HepG2 (cell line): Measurements from ENCODE around the gene KLC3. TPM values are rescaled to one million over a fixed set of nuclear protein-coding genes. Genes with fewer than 3 reads are reported as not detected.
A peak's percentile ranks its signal among the peaks of the same experiment; 100 is the strongest.

Source experiments
- ATAC-seq: fragments of 200-7000 bp; cut with Tn5 transposase; 3 replicates; pipeline ENCODE4 v1.9.1; 2020; ENCODE audit warnings: mild to moderate bottlenecking, moderate library complexity
- BruUV-seq: library from RNA; stranded (reverse); fragments of 400-500 nt; replicated peaks from 2 replicates; lab custom pipeline; 2021; lab: Mats Ljungman, UMichigan
- CTCF ChIA-PET: fragments of 300-600 bp; formaldehyde crosslinking; extraction: SDS; loops from one replicate; lab custom pipeline; 2021; ENCODE audit warnings: low total read pairs, inconsistent platforms, low intra/inter-chr PET ratio; lab: Yijun Ruan, JAX
- POLR2A ChIA-PET: fragments of 350-600 bp; sonication (Branson Sonifier 250); formaldehyde crosslinking; loops from one replicate; lab custom pipeline; 2020; ENCODE audit warnings: antibody characterized with exemption, inconsistent platforms; lab: Yijun Ruan, JAX
- DNase-seq: peaks from one replicate; pipeline ENCODE4 v3.0.0-alpha.2; 2015; ENCODE audit warnings: low spot score
- FAIRE-seq: peaks from 3 replicates; lab custom pipeline; 2011; peaks lifted over from hg19 to GRCh38; lab: Jason Lieb, UNC
- H2AFZ ChIP-seq: one replicate; pipeline ENCODE4 v1.6.1; 2011; ENCODE audit warnings: low read length, inconsistent platforms
- H3K27ac ChIP-seq: fragments of 300-600 bp; 3 replicates; pipeline ENCODE4 v1.8.0; 2011; ENCODE audit warnings: mixed run types, mild to moderate bottlenecking, mixed read lengths, low read length, inconsistent platforms; ENCODE audit not compliant: insufficient read depth; ENCODE audit errors: extremely low read length
- H3K27me3 ChIP-seq, 2 experiments: fragments of 200-600 bp in 1 of 2; 2 replicates in 1 of 2; 3 replicates in 1 of 2; pipeline versions ENCODE4 v1.6.0 to v1.8.0; 2011; ENCODE audit warnings: low read length in 2 of 2, mild to moderate bottlenecking in 2 of 2, moderate library complexity in 2 of 2, inconsistent platforms in 1 of 2; ENCODE audit not compliant: insufficient read depth in 2 of 2, control insufficient read depth in 1 of 2
- H3K36me3 ChIP-seq, 2 experiments: fragments of 200-600 bp in 1 of 2; replicated peaks in 1 of 2; 2 replicates in 1 of 2; 3 replicates in 1 of 2; pipeline versions ENCODE4 v1.5.1 to v1.8.0; 2011; ENCODE audit warnings: low read length in 2 of 2, inconsistent platforms in 1 of 2; ENCODE audit not compliant: insufficient read depth in 2 of 2, control insufficient read depth in 1 of 2
- H3K4me1 ChIP-seq: 2 replicates; pipeline ENCODE4 v1.5.1; 2012; ENCODE audit warnings: low read length, inconsistent platforms; ENCODE audit not compliant: insufficient read depth
- H3K4me2 ChIP-seq: 2 replicates; pipeline ENCODE4 v1.6.0; 2011; ENCODE audit warnings: low read depth, low read length, inconsistent platforms
- H3K4me3 ChIP-seq, 3 experiments: fragments of 200-600 bp in 1 of 3; sonication (generic), shearing (Covaris generic) in 1 of 3; replicated peaks in 1 of 3; 2 replicates each; pipeline ENCODE4 v1.5.1; 2011 to 2016; ENCODE audit warnings: low read length in 3 of 3, inconsistent platforms in 2 of 3, low read depth in 2 of 3, mild to moderate bottlenecking in 2 of 3, control low read depth in 1 of 3, mixed read lengths in 1 of 3; ENCODE audit not compliant: insufficient read depth in 1 of 3
- H3K79me2 ChIP-seq: one replicate; pipeline ENCODE4 v1.6.1; 2011; ENCODE audit warnings: low read length, inconsistent platforms; ENCODE audit not compliant: insufficient read depth
- H3K9ac ChIP-seq: 2 replicates; pipeline ENCODE4 v1.6.0; 2011; ENCODE audit warnings: mild to moderate bottlenecking, low read depth, low read length, inconsistent platforms; ENCODE audit not compliant: insufficient read depth
- H3K9me3 ChIP-seq: 2 replicates; pipeline ENCODE4 v1.5.1; 2012; ENCODE audit warnings: mild to moderate bottlenecking, low read length
- H4K20me1 ChIP-seq: 2 replicates; pipeline ENCODE4 v1.6.0; 2011; ENCODE audit warnings: inconsistent platforms, mild to moderate bottlenecking, low read length, moderate library complexity; ENCODE audit not compliant: insufficient read depth
- BRF2 ChIP-seq: sonication (generic); formaldehyde crosslinking; IDR thresholded peaks from 2 replicates; pipeline ENCODE4 v1.8.1; 2022; ENCODE audit warnings: mild to moderate bottlenecking, missing genetic modification reagents
- CEBPG ChIP-seq: IDR thresholded peaks from 2 replicates; pipeline ENCODE4 v1.6.1; 2016
- FLYWCH1 ChIP-seq: sonication (generic); formaldehyde crosslinking; IDR thresholded peaks from 2 replicates; pipeline ENCODE4 v1.8.1; 2023; ENCODE audit warnings: mild to moderate bottlenecking, missing genetic modification reagents
- GATAD2A ChIP-seq: IDR thresholded peaks from 2 replicates; pipeline ENCODE4 v1.6.1; 2016
- HHEX ChIP-seq: IDR thresholded peaks from 2 replicates; pipeline ENCODE4 v1.6.1; 2016; ENCODE audit warnings: control low read depth
- HNF4G ChIP-seq, 2 experiments: sonication (generic) in 1 of 2; formaldehyde crosslinking in 1 of 2; IDR thresholded peaks; 2 replicates each; pipeline versions ENCODE4 v1.4.0 to v1.6.1; 2011 to 2020; ENCODE audit warnings: borderline replicate concordance in 2 of 2, low read depth in 2 of 2, mild to moderate bottlenecking in 2 of 2, low read length in 1 of 2, missing genetic modification reagents in 1 of 2, moderate library complexity in 1 of 2
- KDM5A ChIP-seq: fragments of 200-600 bp; sonication (generic); IDR thresholded peaks from 2 replicates; pipeline ENCODE4 v1.7.0; 2018; ENCODE audit warnings: antibody characterized with exemption, mild to moderate bottlenecking, low read length, borderline replicate concordance
- KLF11 ChIP-seq: IDR thresholded peaks from 2 replicates; pipeline ENCODE4 v1.6.1; 2016; ENCODE audit warnings: missing compliant biosample characterization
- KLF16 ChIP-seq, 2 experiments: sonication (generic) in 1 of 2; formaldehyde crosslinking in 1 of 2; IDR thresholded peaks; 2 replicates each; pipeline versions ENCODE4 v1.6.1 to v1.8.0; 2016 to 2023; ENCODE audit warnings: missing genetic modification reagents in 2 of 2, missing compliant biosample characterization in 1 of 2
- KLF9 ChIP-seq: IDR thresholded peaks from 2 replicates; pipeline ENCODE4 v1.6.1; 2016; ENCODE audit warnings: low read depth
- NFYC ChIP-seq: IDR thresholded peaks from 2 replicates; pipeline ENCODE4 v1.6.1; 2016; ENCODE audit warnings: missing genetic modification reagents, missing compliant biosample characterization
- PCBP1 ChIP-seq: fragments of 200-400 bp; formaldehyde crosslinking; IDR thresholded peaks from 2 replicates; pipeline ENCODE4 v1.6.1; 2017; ENCODE audit warnings: mild to moderate bottlenecking, low read depth, low read length, borderline replicate concordance
- PITX1 ChIP-seq: sonication (generic); formaldehyde crosslinking; IDR thresholded peaks from 2 replicates; pipeline ENCODE4 v1.5.1; 2020; ENCODE audit warnings: mild to moderate bottlenecking, missing genetic modification reagents
- REXO4 ChIP-seq: sonication (generic); formaldehyde crosslinking; IDR thresholded peaks from 2 replicates; pipeline ENCODE4 v1.8.0; 2022; ENCODE audit warnings: missing genetic modification reagents, mild to moderate bottlenecking, borderline replicate concordance
- SAFB2 ChIP-seq: sonication (generic); formaldehyde crosslinking; IDR thresholded peaks from 2 replicates; pipeline ENCODE4 v1.5.1; 2020; ENCODE audit warnings: missing genetic modification reagents, low read depth, mild to moderate bottlenecking, borderline replicate concordance
- ZBTB1 ChIP-seq: sonication (generic); formaldehyde crosslinking; IDR thresholded peaks from 2 replicates; pipeline ENCODE4 v1.4.0; 2020; ENCODE audit warnings: missing genetic modification reagents, borderline replicate concordance
- ZBTB4 ChIP-seq: sonication (generic); formaldehyde crosslinking; IDR thresholded peaks from 2 replicates; pipeline ENCODE4 v1.4.0; 2020; ENCODE audit warnings: missing genetic modification reagents, mild to moderate bottlenecking, borderline replicate concordance
- ZFY ChIP-seq: sonication (generic); formaldehyde crosslinking; IDR thresholded peaks from 2 replicates; pipeline ENCODE4 v1.4.0; 2020; ENCODE audit warnings: missing genetic modification reagents
- ZNF460 ChIP-seq: sonication (generic); formaldehyde crosslinking; IDR thresholded peaks from 2 replicates; pipeline ENCODE4 v1.5.1; 2020; ENCODE audit warnings: missing genetic modification reagents, mild to moderate bottlenecking, borderline replicate concordance
- ZNF550 ChIP-seq: sonication (generic); formaldehyde crosslinking; IDR thresholded peaks from 2 replicates; pipeline ENCODE4 v1.4.0; 2020; ENCODE audit warnings: mild to moderate bottlenecking, missing genetic modification reagents, borderline replicate concordance
- ZNF614 ChIP-seq: IDR thresholded peaks from 2 replicates; pipeline ENCODE4 v1.6.1; 2018; ENCODE audit warnings: missing biosample characterization, missing genetic modification reagents, inconsistent platforms, borderline replicate concordance
- ZNF777 ChIP-seq: sonication (generic); formaldehyde crosslinking; IDR thresholded peaks from 2 replicates; pipeline ENCODE4 v1.4.0; 2020; ENCODE audit warnings: missing genetic modification reagents
- WGBS: methylation state at CpG from one replicate; pipeline ENCODE4 v1.1.6; 2017; ENCODE audit warnings: low lambda C conversion rate; 5-methylcytosine and 5-hydroxymethylcytosine counted together
- in situ Hi-C: cut with HindIII; loops from 2 replicates; pipeline ENCODE4 v1.10.0; 2017; ENCODE audit warnings: low pct_unique_long_range_greater_than_20kb; ENCODE audit not compliant: extremely low pct_ligation_motif_present
- intact Hi-C: fragments of 100-400 bp; cut with micrococcal nuclease; formaldehyde crosslinking; loops from one replicate; pipeline ENCODE4 v1.10.0; 2022; ENCODE audit not compliant: unreplicated experiment
- polyA plus RNA-seq, 8 experiments: library from polyadenylated mRNA; depleted of rRNA in 3 of 8; stranded (reverse) in 7 of 8; unstranded in 1 of 8; fragments of >200 nt; fragmentation: Illumina TruSeq in 4 of 8; extraction: Trizol in 4 of 8; gene quantifications; 2 replicates each; pipeline versions ENCODE4 v1.2.1 to v1.2.3, GENCODE V29; 2011 to 2016; ENCODE audit warnings: low read depth in 4 of 8, missing spikeins in 1 of 8, mixed read lengths in 1 of 8; ENCODE audit not compliant: insufficient read depth in 1 of 8
- total RNA-seq, 5 experiments: library from RNA; depleted of rRNA; stranded (reverse); fragments of >200 nt; fragmentation: Illumina TruSeq; extraction: Trizol; gene quantifications; 2 replicates each; pipeline ENCODE4 v1.2.3, GENCODE V29; 2016; ENCODE audit warnings: low read depth in 1 of 5

Gene KLC3
- total and polyA plus RNA-seq, 2 of the 13 experiments (the other 11 are each of a cell fraction or from before 2014, with no cell fraction given) = 0.13 TPM; not detected in 1

- FAIRE-seq = peak; percentile 96
- Histone ChIP-seq H3K9me3 (no peaks in the 10 kb centered on the region), H3K79me2 (no peaks in the 10 kb centered on the region), H4K20me1 (no peaks in the 10 kb centered on the region), H3K4me2 (peak overlapping the region; percentile 10; the same call in 1 of the 2 replicates), H3K27me3 (no peaks in the 10 kb centered on the region), H3K36me3 (no peaks in the 10 kb centered on the region), H3K27ac (peak overlapping the region; percentile 65), H3K9ac (peak overlapping the region; percentile 35; the same call in 1 of the 2 replicates), H3K4me3 (no peak overlapping the region), H3K4me1 (peaks cover 25% of the 10 kb centered on the region), H2AFZ (no peak overlapping the region)
- 54% methylated on average over 13 of the region's 13 CpGs for WGBS
- DNase-seq = peak; percentile 91
- CTCF ChIA-PET = no interaction called here
- POLR2A ChIA-PET = interaction anchor here (0.9 kb wide), 1 partner anchor 28 kb away, joined by 3 read pairs; the partner anchor contains the start of gene PPP1R13L
- in situ Hi-C loops (no loop called here), intact Hi-C loops (no loop called here)
- peak; percentile 80 for ATAC-seq
- no TSS peak for BruUV-seq
- TF ChIP-seq HHEX (CRISPR knock-in tag) (no peak), FLYWCH1 (CRISPR knock-in tag) (no peak), ZBTB1 (CRISPR knock-in tag) (no peak), KLF11 (no peak), HNF4G (IDR thresholded peaks at IDR 0.05; ENCODE audit: borderline replicate concordance, low read depth, low read length) (0 out of 2 replicates have a peak, but pooled peaks have one; percentile 35), HNF4G (CRISPR knock-in tag; IDR thresholded peaks at IDR 0.05; ENCODE audit: borderline replicate concordance, low read depth) (no peak), KLF9 (CRISPR knock-in tag) (no peak), ZNF777 (CRISPR knock-in tag) (no peak), ZFY (CRISPR knock-in tag) (no peak), REXO4 (CRISPR knock-in tag) (no peak), NFYC (CRISPR knock-in tag) (no peak), PCBP1 (no peak), KDM5A (no peak), ZNF460 (CRISPR knock-in tag) (no peak), SAFB2 (CRISPR knock-in tag) (no peak), ZBTB4 (CRISPR knock-in tag) (peak; percentile 34; the same call in 1 of the 2 replicates), KLF16 (CRISPR knock-in tag; IDR thresholded peaks at IDR 0.05) (no peak), ZNF614 (CRISPR knock-in tag) (no peak), PITX1 (peak; percentile 42), CEBPG (CRISPR knock-in tag) (no peak), GATAD2A (CRISPR knock-in tag) (peak; percentile 71), BRF2 (CRISPR knock-in tag) (no peak), ZNF550 (0 out of 2 replicates have a peak, but pooled peaks have one; percentile 29)
Measured at GRCh38 chr19:45376045-45376724, 35.6 kb downstream of the KLC3 start.
